Right atrium auricular region (tissue), 2 donors: ENCODE data around the gene RERE. TPM values are rescaled to one million over a fixed set of nuclear protein-coding genes. Genes with fewer than 3 reads are reported as not detected.

Experiments used
- DNase-seq: peaks from one replicate; pipeline ENCODE4 v3.0.0-alpha.2; 2019; ENCODE audit warnings: low spot score
- H3K27ac ChIP-seq, 2 donors: fragments of 200-600 bp; sonication (generic); 1 replicate in 1 of 2; 2 replicates in 1 of 2; pipeline ENCODE4 v1.5.1; 2016 to 2019
- H3K27me3 ChIP-seq, 2 donors: fragments of 200-600 bp; sonication (generic); one replicate each; pipeline versions ENCODE4 v1.5.1 to v1.6.0; 2017 to 2019
- H3K36me3 ChIP-seq: fragments of 200-600 bp; sonication (generic); one replicate; pipeline ENCODE4 v1.5.1; 2016
- H3K4me1 ChIP-seq, 2 donors: fragments of 200-600 bp; sonication (generic); one replicate each; pipeline versions ENCODE4 v1.5.1 to v1.6.0; 2017 to 2019
- H3K4me3 ChIP-seq, 2 donors: fragments of 200-600 bp; sonication (generic); 1 replicate in 1 of 2; 2 replicates in 1 of 2; pipeline ENCODE4 v1.5.1; 2017 to 2019; ENCODE audit warnings: mild to moderate bottlenecking in 1 of 2, moderate library complexity in 1 of 2
- H3K9me3 ChIP-seq, 2 donors: fragments of 200-600 bp; sonication (generic); one replicate each; pipeline ENCODE4 v1.5.1; 2019
- total RNA-seq, 2 donors: library from RNA; depleted of rRNA; stranded (reverse); fragments of >200 nt; gene quantifications; one replicate each; pipeline ENCODE4 v1.1.0, GENCODE V29; 2016
- TF ChIP-seq, protein P1 (sequence below), 2 donors: fragments of 200-600 bp; sonication (generic); IDR thresholded peaks; one replicate each; pipeline ENCODE4 v1.5.1; 2019; ENCODE audit warnings: antibody characterized with exemption in 2 of 2

The RERE gene
- total RNA-seq, 2 donors from 2014 or later: 99.8 to 125 TPM

DNA sequence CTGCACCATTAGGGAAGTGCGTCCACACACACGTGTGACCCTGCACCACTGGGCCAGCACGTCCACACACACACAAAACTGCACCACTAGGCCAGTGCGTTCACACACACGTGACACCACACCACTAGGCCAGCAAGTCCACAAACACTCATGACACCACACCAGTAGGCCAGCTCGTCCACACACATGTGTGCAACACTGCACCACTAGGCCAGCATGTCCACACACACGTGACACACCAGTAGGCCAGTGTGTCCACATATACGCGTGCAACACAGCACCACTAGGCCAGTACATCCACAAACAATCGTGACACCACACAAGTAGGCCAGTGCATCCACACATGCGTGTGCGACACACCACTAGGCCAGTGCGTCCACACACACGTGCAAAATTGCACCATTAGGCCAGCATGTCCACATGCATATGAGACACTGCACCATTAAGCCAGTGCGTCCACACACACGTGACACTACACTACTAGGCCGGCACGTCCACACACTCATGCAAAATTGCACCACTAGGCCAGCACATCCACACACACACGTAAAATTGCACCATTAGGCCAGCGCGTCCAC is 264.5 kb downstream of the RERE start:
- TF ChIP-seq, protein P1, sequence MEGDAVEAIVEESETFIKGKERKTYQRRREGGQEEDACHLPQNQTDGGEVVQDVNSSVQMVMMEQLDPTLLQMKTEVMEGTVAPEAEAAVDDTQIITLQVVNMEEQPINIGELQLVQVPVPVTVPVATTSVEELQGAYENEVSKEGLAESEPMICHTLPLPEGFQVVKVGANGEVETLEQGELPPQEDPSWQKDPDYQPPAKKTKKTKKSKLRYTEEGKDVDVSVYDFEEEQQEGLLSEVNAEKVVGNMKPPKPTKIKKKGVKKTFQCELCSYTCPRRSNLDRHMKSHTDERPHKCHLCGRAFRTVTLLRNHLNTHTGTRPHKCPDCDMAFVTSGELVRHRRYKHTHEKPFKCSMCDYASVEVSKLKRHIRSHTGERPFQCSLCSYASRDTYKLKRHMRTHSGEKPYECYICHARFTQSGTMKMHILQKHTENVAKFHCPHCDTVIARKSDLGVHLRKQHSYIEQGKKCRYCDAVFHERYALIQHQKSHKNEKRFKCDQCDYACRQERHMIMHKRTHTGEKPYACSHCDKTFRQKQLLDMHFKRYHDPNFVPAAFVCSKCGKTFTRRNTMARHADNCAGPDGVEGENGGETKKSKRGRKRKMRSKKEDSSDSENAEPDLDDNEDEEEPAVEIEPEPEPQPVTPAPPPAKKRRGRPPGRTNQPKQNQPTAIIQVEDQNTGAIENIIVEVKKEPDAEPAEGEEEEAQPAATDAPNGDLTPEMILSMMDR (IDR thresholded peaks at IDR 0.05): no peak

DNA sequence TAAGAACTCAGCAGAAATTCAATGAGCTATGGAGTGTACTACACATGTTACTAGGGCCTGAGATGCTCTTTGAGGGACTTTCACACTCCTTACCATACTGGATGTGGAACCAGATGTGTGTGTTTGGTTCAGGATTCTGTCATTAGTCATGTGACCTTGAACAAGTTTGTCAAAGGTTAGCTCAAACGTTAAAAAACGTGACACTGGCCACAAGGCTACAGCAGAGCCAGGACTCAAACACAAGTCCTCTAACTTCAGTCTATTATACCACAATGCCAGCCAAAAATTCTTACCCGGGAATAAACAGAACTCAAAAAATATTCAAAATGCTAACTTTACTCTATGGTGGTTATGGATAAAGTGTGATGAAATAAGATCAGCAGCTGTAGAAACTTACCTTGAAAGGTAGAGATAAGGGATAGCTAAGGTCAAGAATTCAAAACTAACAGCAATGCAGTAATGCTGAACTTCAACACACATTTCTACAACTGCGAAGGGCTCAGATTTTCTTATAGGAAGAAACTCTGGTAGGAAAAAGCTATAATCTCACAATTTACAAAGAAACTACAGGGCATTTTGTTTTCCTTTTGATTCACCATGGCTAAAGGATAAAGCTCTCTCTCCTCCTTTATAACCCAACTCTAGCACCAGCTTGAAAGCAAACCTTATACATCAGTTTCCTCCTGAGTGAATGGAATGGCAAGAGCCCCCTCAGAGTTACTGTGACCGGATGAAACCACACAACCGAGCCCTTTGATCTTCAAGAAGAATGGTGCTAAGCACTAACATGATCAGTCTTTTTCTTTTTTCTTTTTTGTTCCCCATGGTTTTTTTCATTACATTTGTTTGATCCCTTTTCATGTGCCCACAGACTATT is 265.6 kb downstream of the RERE start:
- no peak for DNase-seq
- Histone ChIP-seq H3K4me3 (no peak overlapping the region), H3K4me1 (peaks cover 0 to 11% of the 10 kb centered on the region in 2 donors), H3K27ac (no peak overlapping the region), H3K36me3 (no peaks in the 10 kb centered on the region), H3K9me3 (no peaks in the 10 kb centered on the region), H3K27me3 (no peaks in the 10 kb centered on the region)
- TF ChIP-seq, protein P1 (IDR thresholded peaks at IDR 0.05): no peak

More for the DNA sequence above, 264.5 kb downstream of the RERE start:
- DNase-seq: no peak
- Histone ChIP-seq H3K9me3 (no peaks in the 10 kb centered on the region), H3K27me3 (no peaks in the 10 kb centered on the region), H3K4me1 (peaks cover 0 to 11% of the 10 kb centered on the region in 2 donors), H3K27ac (no peak overlapping the region), H3K4me3 (no peak overlapping the region), H3K36me3 (no peaks in the 10 kb centered on the region)

DNA sequence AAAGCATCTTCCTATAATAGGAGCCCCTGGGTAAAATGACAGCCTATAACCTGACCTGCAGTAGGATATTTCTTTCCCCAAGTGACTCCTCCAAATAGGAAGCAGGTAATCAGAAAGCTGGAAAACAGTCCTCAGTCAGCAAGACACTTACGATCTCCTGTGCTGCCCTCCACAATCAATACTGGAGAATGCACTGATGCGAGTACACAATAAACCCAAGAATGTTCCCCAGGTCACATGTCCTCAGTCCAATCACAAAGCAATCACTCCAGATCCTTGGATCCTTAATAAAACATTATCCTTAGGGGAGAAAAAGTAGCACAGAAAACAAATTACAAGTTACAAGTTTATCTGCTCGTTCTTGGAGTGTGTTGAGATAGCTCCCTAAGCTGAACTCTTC is 266.4 kb downstream of the RERE start:
- DNase-seq: no peak
- Histone ChIP-seq H3K9me3 (no peaks in the 10 kb centered on the region), H3K36me3 (no peaks in the 10 kb centered on the region), H3K27ac (no peak overlapping the region), H3K4me3 (no peak overlapping the region), H3K4me1 (peaks cover 0 to 11% of the 10 kb centered on the region in 2 donors), H3K27me3 (no peaks in the 10 kb centered on the region)
- TF ChIP-seq, protein P1 (IDR thresholded peaks at IDR 0.05): no peak

DNA sequence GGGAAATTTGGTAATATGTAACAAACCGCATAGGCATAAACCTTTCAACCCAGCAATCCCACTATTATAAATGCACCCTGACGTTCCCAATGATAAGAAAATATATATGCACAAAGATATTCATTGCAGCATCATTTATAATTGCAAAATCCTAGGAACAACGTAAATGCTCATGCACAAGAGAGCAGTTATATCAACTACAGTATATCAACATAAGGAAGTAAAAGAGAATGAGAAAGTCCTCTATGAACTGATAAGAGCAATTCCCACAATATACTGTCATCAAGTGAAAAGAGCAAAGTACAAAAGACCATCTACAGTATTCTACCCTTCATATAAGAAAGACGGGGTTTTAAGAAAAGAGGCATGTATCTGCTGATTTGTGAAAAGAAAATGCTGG is 269.6 kb downstream of the RERE start:
- no peak overlapping the region for H3K4me3 ChIP-seq
- H3K27me3 ChIP-seq: no peaks in the 10 kb centered on the region
- no peak overlapping the region for H3K27ac ChIP-seq
- H3K4me1 ChIP-seq: peaks cover 0 to 5% of the 10 kb centered on the region in 2 donors
- no peaks in the 10 kb centered on the region for H3K9me3 ChIP-seq
- DNase-seq: no peak
- TF ChIP-seq, protein P1 (IDR thresholded peaks at IDR 0.05): no peak
- no peaks in the 10 kb centered on the region for H3K36me3 ChIP-seq

DNA sequence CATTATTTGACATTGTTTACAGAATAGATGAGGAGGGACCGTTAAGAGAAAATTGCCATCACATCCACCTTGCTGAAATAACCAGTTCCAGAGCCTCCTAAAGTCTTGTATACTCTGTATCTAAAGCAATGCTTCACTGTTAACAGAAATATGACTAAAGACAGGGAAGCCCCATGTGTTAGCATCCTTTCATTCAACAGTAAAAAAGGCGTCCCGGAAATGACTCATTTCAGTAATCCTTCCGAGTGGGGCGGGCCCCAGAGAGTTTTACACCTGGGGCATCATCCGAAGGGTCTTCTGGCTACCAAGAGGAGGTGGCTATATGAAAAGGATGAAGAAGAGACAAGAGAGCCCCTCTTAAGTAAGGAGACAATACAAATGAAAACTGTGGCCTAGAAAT is 272.4 kb downstream of the RERE start:
- H3K4me1 ChIP-seq: peaks cover 0 to 8% of the 10 kb centered on the region in 2 donors
- DNase-seq: no peak
- no peaks in the 10 kb centered on the region for H3K36me3 ChIP-seq
- no peaks in the 10 kb centered on the region for H3K9me3 ChIP-seq
- TF ChIP-seq, protein P1 (IDR thresholded peaks at IDR 0.05): no peak
- H3K4me3 ChIP-seq: no peak overlapping the region
- H3K27ac ChIP-seq: no peak overlapping the region
- no peaks in the 10 kb centered on the region for H3K27me3 ChIP-seq
